A549 (cell line): Measurements from ENCODE around the gene BCL6B.
"Not testable (repeated sequence)": the region's sequence is repeated elsewhere in the genome, so short reads cannot be mapped to it uniquely, and the experiment has no call there.

Experiments
- CEBPB ChIP-seq, 2 experiments: fragments of >200 bp in 1 of 2; sonication (Bioruptor Twin) in 1 of 2; formaldehyde crosslinking in 1 of 2; IDR thresholded peaks; 2 replicates each; pipeline ENCODE4 v1.6.1; 2012 to 2016
- HDAC2 ChIP-seq: fragments of 200-600 bp; sonication (generic); IDR thresholded peaks from 2 replicates; pipeline ENCODE4 v1.6.1; 2016
- JUNB ChIP-seq: fragments of >200 bp; sonication (Bioruptor Twin); formaldehyde crosslinking; IDR thresholded peaks from 2 replicates; pipeline ENCODE4 v1.6.1; 2016
- MAFK ChIP-seq: fragments of 450-650 bp; IDR thresholded peaks from 2 replicates; pipeline ENCODE4 v1.6.1; 2014; ENCODE audit not compliant: partially characterized antibody
- MYC ChIP-seq: IDR thresholded peaks from 2 replicates; pipeline ENCODE4 v1.6.1; 2012; ENCODE audit warnings: mild to moderate bottlenecking, inconsistent platforms, low read length, improper control_type of control experiment, borderline replicate concordance
- NR3C1 ChIP-seq: fragments of >200 bp; sonication (Bioruptor Twin); formaldehyde crosslinking; IDR thresholded peaks from 3 replicates; pipeline ENCODE4 v1.6.1; 2017
- POLR2A ChIP-seq: IDR thresholded peaks from 2 replicates; pipeline ENCODE4 v1.6.1; 2012; ENCODE audit warnings: mild to moderate bottlenecking, low read length
- TF ChIP-seq, protein P1 (sequence below): fragments of >200 bp; sonication (Bioruptor Twin); formaldehyde crosslinking; IDR thresholded peaks from 3 replicates; pipeline ENCODE4 v1.5.1; 2016
- TF ChIP-seq, protein P2 (sequence below): fragments of 200-600 bp; sonication (generic); IDR thresholded peaks from 2 replicates; pipeline ENCODE4 v1.6.1; 2016; ENCODE audit warnings: antibody characterized with exemption, mild to moderate bottlenecking, moderate library complexity

DNA sequence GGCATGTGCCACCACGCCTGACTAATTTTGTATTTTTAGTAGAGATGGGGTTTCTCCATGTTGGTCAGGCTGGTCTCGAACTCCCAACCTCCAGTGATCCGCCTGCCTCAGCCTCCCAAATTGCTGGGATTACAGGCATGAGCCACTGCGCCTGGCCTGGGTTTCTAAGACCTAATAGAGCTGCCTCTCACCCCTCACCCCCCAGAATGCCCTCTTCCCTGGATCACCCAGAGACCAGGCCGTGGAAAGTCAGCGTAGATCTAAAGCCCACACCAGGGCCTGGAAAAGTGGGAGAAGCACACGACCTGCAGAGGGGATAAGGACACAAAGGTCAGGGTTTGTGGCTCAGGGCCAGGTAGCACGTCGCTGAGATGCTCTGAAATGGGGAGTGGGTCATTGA, 27.7 kb downstream of the BCL6B start:
- TF ChIP-seq MYC; CEBPB (IDR thresholded peaks at IDR 0.05); MAFK; JUNB; POLR2A; NR3C1; HDAC2: not testable (repeated sequence)
- TF ChIP-seq, protein P1, sequence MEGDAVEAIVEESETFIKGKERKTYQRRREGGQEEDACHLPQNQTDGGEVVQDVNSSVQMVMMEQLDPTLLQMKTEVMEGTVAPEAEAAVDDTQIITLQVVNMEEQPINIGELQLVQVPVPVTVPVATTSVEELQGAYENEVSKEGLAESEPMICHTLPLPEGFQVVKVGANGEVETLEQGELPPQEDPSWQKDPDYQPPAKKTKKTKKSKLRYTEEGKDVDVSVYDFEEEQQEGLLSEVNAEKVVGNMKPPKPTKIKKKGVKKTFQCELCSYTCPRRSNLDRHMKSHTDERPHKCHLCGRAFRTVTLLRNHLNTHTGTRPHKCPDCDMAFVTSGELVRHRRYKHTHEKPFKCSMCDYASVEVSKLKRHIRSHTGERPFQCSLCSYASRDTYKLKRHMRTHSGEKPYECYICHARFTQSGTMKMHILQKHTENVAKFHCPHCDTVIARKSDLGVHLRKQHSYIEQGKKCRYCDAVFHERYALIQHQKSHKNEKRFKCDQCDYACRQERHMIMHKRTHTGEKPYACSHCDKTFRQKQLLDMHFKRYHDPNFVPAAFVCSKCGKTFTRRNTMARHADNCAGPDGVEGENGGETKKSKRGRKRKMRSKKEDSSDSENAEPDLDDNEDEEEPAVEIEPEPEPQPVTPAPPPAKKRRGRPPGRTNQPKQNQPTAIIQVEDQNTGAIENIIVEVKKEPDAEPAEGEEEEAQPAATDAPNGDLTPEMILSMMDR, result not testable (repeated sequence)
- TF ChIP-seq, protein P2, sequence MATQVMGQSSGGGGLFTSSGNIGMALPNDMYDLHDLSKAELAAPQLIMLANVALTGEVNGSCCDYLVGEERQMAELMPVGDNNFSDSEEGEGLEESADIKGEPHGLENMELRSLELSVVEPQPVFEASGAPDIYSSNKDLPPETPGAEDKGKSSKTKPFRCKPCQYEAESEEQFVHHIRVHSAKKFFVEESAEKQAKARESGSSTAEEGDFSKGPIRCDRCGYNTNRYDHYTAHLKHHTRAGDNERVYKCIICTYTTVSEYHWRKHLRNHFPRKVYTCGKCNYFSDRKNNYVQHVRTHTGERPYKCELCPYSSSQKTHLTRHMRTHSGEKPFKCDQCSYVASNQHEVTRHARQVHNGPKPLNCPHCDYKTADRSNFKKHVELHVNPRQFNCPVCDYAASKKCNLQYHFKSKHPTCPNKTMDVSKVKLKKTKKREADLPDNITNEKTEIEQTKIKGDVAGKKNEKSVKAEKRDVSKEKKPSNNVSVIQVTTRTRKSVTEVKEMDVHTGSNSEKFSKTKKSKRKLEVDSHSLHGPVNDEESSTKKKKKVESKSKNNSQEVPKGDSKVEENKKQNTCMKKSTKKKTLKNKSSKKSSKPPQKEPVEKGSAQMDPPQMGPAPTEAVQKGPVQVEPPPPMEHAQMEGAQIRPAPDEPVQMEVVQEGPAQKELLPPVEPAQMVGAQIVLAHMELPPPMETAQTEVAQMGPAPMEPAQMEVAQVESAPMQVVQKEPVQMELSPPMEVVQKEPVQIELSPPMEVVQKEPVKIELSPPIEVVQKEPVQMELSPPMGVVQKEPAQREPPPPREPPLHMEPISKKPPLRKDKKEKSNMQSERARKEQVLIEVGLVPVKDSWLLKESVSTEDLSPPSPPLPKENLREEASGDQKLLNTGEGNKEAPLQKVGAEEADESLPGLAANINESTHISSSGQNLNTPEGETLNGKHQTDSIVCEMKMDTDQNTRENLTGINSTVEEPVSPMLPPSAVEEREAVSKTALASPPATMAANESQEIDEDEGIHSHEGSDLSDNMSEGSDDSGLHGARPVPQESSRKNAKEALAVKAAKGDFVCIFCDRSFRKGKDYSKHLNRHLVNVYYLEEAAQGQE, result not testable (repeated sequence)
